ENCODE results near the gene SCN1B. TPM values are rescaled to one million over a fixed set of nuclear protein-coding genes. Genes with fewer than 3 reads are reported as not detected.
A peak's percentile ranks its signal among the peaks of the same experiment; 100 is the strongest.
"Not testable (repeated sequence)": the region's sequence is repeated elsewhere in the genome, so short reads cannot be mapped to it uniquely, and the experiment has no call there.

Gene SCN1B
- total RNA-seq, 1 experiment from 2014 or later = 8.0 TPM

DNA sequence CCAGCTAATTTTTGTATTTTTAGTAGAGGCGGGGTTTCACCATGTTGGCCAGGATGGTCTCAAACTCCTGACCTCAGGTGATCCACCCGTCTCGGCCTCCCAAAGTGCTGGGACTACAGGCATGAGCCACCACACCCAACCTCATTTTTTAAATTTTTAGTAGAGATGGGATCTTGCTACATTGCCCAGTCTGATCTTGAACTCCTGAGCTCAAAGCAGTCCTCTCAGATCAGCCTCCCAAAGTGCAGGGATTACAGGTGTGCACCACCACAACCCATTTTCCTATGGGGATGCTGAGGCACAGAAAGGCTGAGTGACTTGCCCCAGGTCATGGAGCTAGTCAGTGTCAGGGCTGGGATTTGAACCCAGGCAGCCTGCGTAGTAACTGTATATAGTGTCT is 21.0 kb downstream of the SCN1B start:
- H3K4me1 Mint-ChIP-seq = peaks cover 17% of the 10 kb centered on the region
- H3K27me3 Mint-ChIP-seq (ENCODE audit: low read depth); H3K36me3 Mint-ChIP-seq; H3K9me3 Mint-ChIP-seq; H3K4me3 Mint-ChIP-seq; ATAC-seq; DNase-seq (ENCODE audit: low spot score); H3K27ac Mint-ChIP-seq; POLR2A ChIA-PET: not testable (repeated sequence)
- TF ChIP-seq ZNF121 (CRISPR knock-in tag; IDR thresholded peaks at IDR 0.05) = peak; percentile 89; the same call in 1 of the 2 replicates
- CTCF ChIA-PET = interaction anchor here (1.9 kb wide), 1 partner anchor 84 kb away, joined by 4 read pairs; no protein-coding TSS in a partner anchor

DNA sequence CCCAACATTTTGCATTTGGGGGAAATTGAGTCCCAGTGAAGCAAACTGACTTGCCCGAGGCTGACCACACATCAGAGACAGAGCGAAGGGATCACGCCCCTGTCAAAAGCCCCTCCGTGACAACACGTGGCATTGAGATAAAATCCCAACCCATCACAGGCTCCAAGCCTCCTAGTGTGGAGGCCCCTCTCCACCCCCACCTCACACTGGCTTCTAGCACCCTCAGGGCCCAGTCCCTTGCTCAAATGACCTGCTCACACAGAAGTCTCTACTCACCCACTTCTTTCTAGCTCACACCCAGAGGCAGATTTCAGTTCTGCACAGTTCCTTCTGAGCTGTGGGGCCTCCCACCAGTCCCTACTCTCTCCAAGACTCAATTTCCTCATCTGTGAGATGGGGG is 21.5 kb downstream of the SCN1B start:
- ATAC-seq (no peak), DNase-seq (ENCODE audit: low spot score) (no peak)
- H3K4me1 Mint-ChIP-seq = peaks cover 18% of the 10 kb centered on the region
- H3K36me3 Mint-ChIP-seq = peaks cover 9% of the 10 kb centered on the region
- no peak overlapping the region for H3K27ac Mint-ChIP-seq
- H3K4me3 Mint-ChIP-seq = no peak overlapping the region
- no peaks in the 10 kb centered on the region for H3K9me3 Mint-ChIP-seq
- ChIA-PET CTCF (interaction anchor here (0.7 to 5.0 kb wide), 4 partner anchors 15 to 238 kb away, joined by 3 to 81 read pairs (median 4); no protein-coding TSS in a partner anchor), POLR2A (no interaction called here)
- H3K27me3 Mint-ChIP-seq (ENCODE audit: low read depth) = no peaks in the 10 kb centered on the region
- no peak for TF ChIP-seq MXD4 (CRISPR knock-in tag; IDR thresholded peaks at IDR 0.05; ENCODE audit: borderline replicate concordance)
- no peak for TF ChIP-seq ATF3 (CRISPR knock-in tag; conservative IDR thresholded peaks at IDR 0.05)
- no peak for TF ChIP-seq CREB1 (CRISPR knock-in tag; IDR thresholded peaks at IDR 0.05)
- TF ChIP-seq OVOL2 (CRISPR knock-in tag; IDR thresholded peaks at IDR 0.05; ENCODE audit: borderline replicate concordance) = no peak
- TF ChIP-seq SP1 (CRISPR knock-in tag; conservative IDR thresholded peaks at IDR 0.05) = no peak
- no peak for TF ChIP-seq MYBL2 (CRISPR knock-in tag; IDR thresholded peaks at IDR 0.05)
- TF ChIP-seq, protein P1, sequence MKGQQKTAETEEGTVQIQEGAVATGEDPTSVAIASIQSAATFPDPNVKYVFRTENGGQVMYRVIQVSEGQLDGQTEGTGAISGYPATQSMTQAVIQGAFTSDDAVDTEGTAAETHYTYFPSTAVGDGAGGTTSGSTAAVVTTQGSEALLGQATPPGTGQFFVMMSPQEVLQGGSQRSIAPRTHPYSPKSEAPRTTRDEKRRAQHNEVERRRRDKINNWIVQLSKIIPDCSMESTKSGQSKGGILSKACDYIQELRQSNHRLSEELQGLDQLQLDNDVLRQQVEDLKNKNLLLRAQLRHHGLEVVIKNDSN (CRISPR knock-in tag; IDR thresholded peaks at IDR 0.05) = no peak
- no peak for TF ChIP-seq NR2C2 (CRISPR knock-in tag; IDR thresholded peaks at IDR 0.05)
- no peak for TF ChIP-seq STAT6 (CRISPR knock-in tag; conservative IDR thresholded peaks at IDR 0.05; ENCODE audit: low read depth)
- TF ChIP-seq CBFB (CRISPR knock-in tag; IDR thresholded peaks at IDR 0.05; ENCODE audit: low read depth) = no peak

- H3K27ac Mint-ChIP-seq = no peak overlapping the region; the same call in none of the 2 replicates
- H3K27me3 Mint-ChIP-seq (ENCODE audit: low read depth) = no peaks in the 10 kb centered on the region
- no peak for DNase-seq (ENCODE audit: low spot score)
- H3K4me3 Mint-ChIP-seq = no peak overlapping the region
- H3K9me3 Mint-ChIP-seq = no peaks in the 10 kb centered on the region
- ATAC-seq = no peak
- ChIA-PET POLR2A (no interaction called here), CTCF (interaction anchor here (1.9 to 5.0 kb wide), 3 partner anchors 8 to 83 kb away, joined by 4 to 81 read pairs (median 8); no protein-coding TSS in a partner anchor)
- peaks cover 18% of the 10 kb centered on the region for H3K4me1 Mint-ChIP-seq
- H3K36me3 Mint-ChIP-seq = peaks cover 9% of the 10 kb centered on the region
- TF ChIP-seq, protein P2, sequence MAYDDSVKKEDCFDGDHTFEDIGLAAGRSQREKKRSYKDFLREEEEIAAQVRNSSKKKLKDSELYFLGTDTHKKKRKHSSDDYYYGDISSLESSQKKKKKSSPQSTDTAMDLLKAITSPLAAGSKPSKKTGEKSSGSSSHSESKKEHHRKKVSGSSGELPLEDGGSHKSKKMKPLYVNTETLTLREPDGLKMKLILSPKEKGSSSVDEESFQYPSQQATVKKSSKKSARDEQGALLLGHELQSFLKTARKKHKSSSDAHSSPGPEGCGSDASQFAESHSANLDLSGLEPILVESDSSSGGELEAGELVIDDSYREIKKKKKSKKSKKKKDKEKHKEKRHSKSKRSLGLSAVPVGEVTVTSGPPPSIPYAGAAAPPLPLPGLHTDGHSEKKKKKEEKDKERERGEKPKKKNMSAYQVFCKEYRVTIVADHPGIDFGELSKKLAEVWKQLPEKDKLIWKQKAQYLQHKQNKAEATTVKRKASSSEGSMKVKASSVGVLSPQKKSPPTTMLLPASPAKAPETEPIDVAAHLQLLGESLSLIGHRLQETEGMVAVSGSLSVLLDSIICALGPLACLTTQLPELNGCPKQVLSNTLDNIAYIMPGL (CRISPR knock-in tag; IDR thresholded peaks at IDR 0.05) = no peak
- TF ChIP-seq ZNF425 (CRISPR knock-in tag; conservative IDR thresholded peaks at IDR 0.05) (no peak), ZNF423 (CRISPR knock-in tag; IDR thresholded peaks at IDR 0.05) (no peak), SMAD4 (CRISPR knock-in tag; IDR thresholded peaks at IDR 0.05) (no peak), ZNF396 (CRISPR knock-in tag; IDR thresholded peaks at IDR 0.05; ENCODE audit: borderline replicate concordance) (no peak), EMX1 (CRISPR knock-in tag; IDR thresholded peaks at IDR 0.05) (no peak), RELA (CRISPR knock-in tag; IDR thresholded peaks at IDR 0.05; ENCODE audit: borderline replicate concordance) (no peak), FOXP1 (CRISPR knock-in tag; IDR thresholded peaks at IDR 0.05; ENCODE audit: borderline replicate concordance) (no peak), HMGA2 (CRISPR knock-in tag; IDR thresholded peaks at IDR 0.05) (no peak), SOX15 (CRISPR knock-in tag; IDR thresholded peaks at IDR 0.05) (no peak)
- TF ChIP-seq, protein P3, sequence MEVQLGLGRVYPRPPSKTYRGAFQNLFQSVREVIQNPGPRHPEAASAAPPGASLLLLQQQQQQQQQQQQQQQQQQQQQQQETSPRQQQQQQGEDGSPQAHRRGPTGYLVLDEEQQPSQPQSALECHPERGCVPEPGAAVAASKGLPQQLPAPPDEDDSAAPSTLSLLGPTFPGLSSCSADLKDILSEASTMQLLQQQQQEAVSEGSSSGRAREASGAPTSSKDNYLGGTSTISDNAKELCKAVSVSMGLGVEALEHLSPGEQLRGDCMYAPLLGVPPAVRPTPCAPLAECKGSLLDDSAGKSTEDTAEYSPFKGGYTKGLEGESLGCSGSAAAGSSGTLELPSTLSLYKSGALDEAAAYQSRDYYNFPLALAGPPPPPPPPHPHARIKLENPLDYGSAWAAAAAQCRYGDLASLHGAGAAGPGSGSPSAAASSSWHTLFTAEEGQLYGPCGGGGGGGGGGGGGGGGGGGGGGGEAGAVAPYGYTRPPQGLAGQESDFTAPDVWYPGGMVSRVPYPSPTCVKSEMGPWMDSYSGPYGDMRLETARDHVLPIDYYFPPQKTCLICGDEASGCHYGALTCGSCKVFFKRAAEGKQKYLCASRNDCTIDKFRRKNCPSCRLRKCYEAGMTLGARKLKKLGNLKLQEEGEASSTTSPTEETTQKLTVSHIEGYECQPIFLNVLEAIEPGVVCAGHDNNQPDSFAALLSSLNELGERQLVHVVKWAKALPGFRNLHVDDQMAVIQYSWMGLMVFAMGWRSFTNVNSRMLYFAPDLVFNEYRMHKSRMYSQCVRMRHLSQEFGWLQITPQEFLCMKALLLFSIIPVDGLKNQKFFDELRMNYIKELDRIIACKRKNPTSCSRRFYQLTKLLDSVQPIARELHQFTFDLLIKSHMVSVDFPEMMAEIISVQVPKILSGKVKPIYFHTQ (CRISPR knock-in tag; IDR thresholded peaks at IDR 0.05) = no peak
These were observed 22.4 kb downstream of the SCN1B start for GRCh38 chr19:35052599-35053190.
